GM23338 (cell line): ENCODE data around the gene PRPH2. TPM values are rescaled to one million over a fixed set of nuclear protein-coding genes. Genes with fewer than 3 reads are reported as not detected.
A peak's percentile ranks its signal among the peaks of the same experiment; 100 is the strongest.

Experiments used
- ATAC-seq: fragments of 200-7000 bp; cut with Tn5 transposase; 3 replicates; pipeline ENCODE4 v1.9.1; 2020
- DNase-seq: peaks from one replicate; pipeline ENCODE4 v3.0.0-alpha.2; 2015; ENCODE audit warnings: low spot score
- H2AFZ ChIP-seq: fragments of 200-600 bp; sonication (generic); 2 replicates; pipeline ENCODE4 v1.8.0; 2016; ENCODE audit warnings: antibody characterized with exemption, mild to moderate bottlenecking, moderate library complexity
- H3F3A ChIP-seq: fragments of 200-600 bp; sonication (generic); replicated peaks from 2 replicates; pipeline ENCODE4 v1.8.0; 2017; ENCODE audit warnings: antibody characterized with exemption, mixed run types, low read depth
- H3K27ac ChIP-seq: fragments of 200-600 bp; sonication (generic); 2 replicates; pipeline ENCODE4 v1.6.1; 2016; ENCODE audit warnings: low read depth
- H3K27me3 ChIP-seq: fragments of 200-600 bp; sonication (generic); 2 replicates; pipeline ENCODE4 v1.8.0; 2016; ENCODE audit warnings: mild to moderate bottlenecking, mixed run types, moderate library complexity; ENCODE audit not compliant: insufficient read depth
- H3K36me3 ChIP-seq: fragments of 200-600 bp; sonication (generic); 2 replicates; pipeline ENCODE4 v1.8.0; 2016; ENCODE audit warnings: mild to moderate bottlenecking; ENCODE audit not compliant: insufficient read depth
- H3K4me1 ChIP-seq: fragments of 200-600 bp; sonication (generic); 2 replicates; pipeline ENCODE4 v1.8.0; 2016; ENCODE audit warnings: mild to moderate bottlenecking, moderate library complexity; ENCODE audit not compliant: insufficient read depth
- H3K4me2 ChIP-seq: fragments of 200-600 bp; sonication (generic); 2 replicates; pipeline ENCODE4 v1.7.1; 2017; ENCODE audit warnings: mixed run types
- H3K4me3 ChIP-seq: fragments of 200-600 bp; sonication (generic); 2 replicates; pipeline ENCODE4 v1.6.1; 2016; ENCODE audit warnings: mixed run types
- H3K79me2 ChIP-seq: fragments of 200-600 bp; sonication (generic); replicated peaks from 2 replicates; pipeline ENCODE4 v1.8.0; 2017; ENCODE audit warnings: mild to moderate bottlenecking; ENCODE audit not compliant: insufficient read depth
- H3K9me2 ChIP-seq: fragments of 200-600 bp; sonication (generic); 2 replicates; pipeline ENCODE4 v1.8.0; 2017; ENCODE audit not compliant: insufficient read depth
- H4K20me1 ChIP-seq: fragments of 200-600 bp; sonication (generic); replicated peaks from 2 replicates; pipeline ENCODE4 v1.8.0; 2017; ENCODE audit warnings: mild to moderate bottlenecking; ENCODE audit not compliant: insufficient read depth
- H3K27ac Mint-ChIP-seq: 2 replicates; pipeline ENCODE4 v1.8.0; 2020; ENCODE audit warnings: inconsistent platforms, mild to moderate bottlenecking, moderate library complexity, mixed read lengths
- H3K27me3 Mint-ChIP-seq: 3 replicates; pipeline ENCODE4 v1.8.0; 2022; ENCODE audit warnings: low read depth, mild to moderate bottlenecking, moderate library complexity, mixed read lengths, inconsistent platforms; ENCODE audit not compliant: insufficient read depth, poor library complexity
- H3K36me3 Mint-ChIP-seq: 3 replicates; pipeline ENCODE4 v1.8.0; 2021; ENCODE audit warnings: low read depth, mild to moderate bottlenecking, inconsistent platforms, moderate library complexity, mixed read lengths
- H3K4me1 Mint-ChIP-seq: 3 replicates; pipeline ENCODE4 v1.8.0; 2020; ENCODE audit warnings: mild to moderate bottlenecking, inconsistent platforms, mixed read lengths
- H3K4me3 Mint-ChIP-seq: 3 replicates; pipeline ENCODE4 v1.8.0; 2021; ENCODE audit warnings: moderate library complexity, mild to moderate bottlenecking, inconsistent platforms, mixed read lengths
- H3K9me3 Mint-ChIP-seq: 3 replicates; pipeline ENCODE4 v1.8.0; 2020; ENCODE audit warnings: moderate library complexity, mild to moderate bottlenecking, inconsistent platforms, mixed read lengths
- CREB1 ChIP-seq: fragments of 250-450 bp; sonication (Bioruptor Pico); IDR thresholded peaks from 2 replicates; pipeline ENCODE4 v1.5.0; 2020; ENCODE audit warnings: low read depth, mild to moderate bottlenecking, moderate library complexity
- EZH2 ChIP-seq: fragments of 200-600 bp; sonication (generic); IDR thresholded peaks from one replicate; pipeline ENCODE4 v1.8.0; 2017; ENCODE audit warnings: antibody characterized with exemption, mild to moderate bottlenecking, low read depth; ENCODE audit not compliant: unreplicated experiment
- EZH2phosphoT487 ChIP-seq: fragments of 200-600 bp; sonication (generic); IDR thresholded peaks from one replicate; pipeline ENCODE4 v1.8.1; 2018; ENCODE audit warnings: antibody characterized with exemption; ENCODE audit not compliant: unreplicated experiment
- JUNB ChIP-seq: IDR thresholded peaks from one replicate; pipeline ENCODE4 v1.6.1; 2016; ENCODE audit warnings: antibody characterized with exemption; ENCODE audit not compliant: unreplicated experiment
- NANOG ChIP-seq: IDR thresholded peaks from 2 replicates; pipeline ENCODE4 v1.6.1; 2016; ENCODE audit warnings: antibody characterized with exemption, borderline replicate concordance
- POLR2AphosphoS5 ChIP-seq: IDR thresholded peaks from 2 replicates; pipeline ENCODE4 v1.6.1; 2016; ENCODE audit warnings: antibody characterized with exemption, low read depth
- STAT1 ChIP-seq: IDR thresholded peaks from one replicate; pipeline ENCODE4 v1.6.1; 2016; ENCODE audit warnings: antibody characterized with exemption; ENCODE audit not compliant: unreplicated experiment
- ZNF114 ChIP-seq: fragments of 250-450 bp; sonication (Bioruptor Pico); IDR thresholded peaks from 2 replicates; pipeline ENCODE4 v1.5.0; 2020; ENCODE audit warnings: mild to moderate bottlenecking, moderate library complexity
- ZNF331 ChIP-seq: fragments of 250-450 bp; sonication (Bioruptor Pico); IDR thresholded peaks from 2 replicates; pipeline ENCODE4 v1.5.0; 2020; ENCODE audit warnings: low read depth, mild to moderate bottlenecking, moderate library complexity
- polyA plus RNA-seq: library from polyadenylated mRNA; unstranded; fragments of >200 nt; fragmentation: Nextera tagmentation; extraction: Ambion mirVana; gene quantifications from 2 replicates; pipeline ENCODE4 v1.2.1, GENCODE V29; 2016
- total RNA-seq: library from RNA; depleted of rRNA; stranded (reverse); fragments of >200 nt; shearing (Covaris generic); gene quantifications from 2 replicates; pipeline ENCODE4 v1.2.3, GENCODE V29; 2014
- TF ChIP-seq, protein P1 (sequence below): IDR thresholded peaks from one replicate; pipeline ENCODE4 v1.6.1; 2018; ENCODE audit warnings: antibody characterized with exemption; ENCODE audit not compliant: unreplicated experiment
- TF ChIP-seq, protein P2 (sequence below): IDR thresholded peaks from 2 replicates; pipeline ENCODE4 v1.6.1; 2016; ENCODE audit warnings: antibody characterized with exemption
- TF ChIP-seq, protein P3 (sequence below): fragments of 250-450 bp; sonication (Bioruptor Pico); IDR thresholded peaks from 2 replicates; pipeline ENCODE4 v1.5.0; 2020; ENCODE audit warnings: mild to moderate bottlenecking, moderate library complexity
- TF ChIP-seq, protein P4 (sequence below), 2 experiments: fragments of 200-600 bp in 1 of 2; sonication (generic) in 1 of 2; conservative IDR thresholded peaks; 2 replicates each; pipeline versions ENCODE4 v1.5.1 to v1.6.1; 2016 to 2017; ENCODE audit warnings: antibody characterized with exemption in 2 of 2, low read depth in 2 of 2, mild to moderate bottlenecking in 2 of 2, moderate library complexity in 1 of 2

Gene PRPH2
- total and polyA plus RNA-seq, 2 experiments from 2014 or later: 0.50 to 0.52 TPM

DNA sequence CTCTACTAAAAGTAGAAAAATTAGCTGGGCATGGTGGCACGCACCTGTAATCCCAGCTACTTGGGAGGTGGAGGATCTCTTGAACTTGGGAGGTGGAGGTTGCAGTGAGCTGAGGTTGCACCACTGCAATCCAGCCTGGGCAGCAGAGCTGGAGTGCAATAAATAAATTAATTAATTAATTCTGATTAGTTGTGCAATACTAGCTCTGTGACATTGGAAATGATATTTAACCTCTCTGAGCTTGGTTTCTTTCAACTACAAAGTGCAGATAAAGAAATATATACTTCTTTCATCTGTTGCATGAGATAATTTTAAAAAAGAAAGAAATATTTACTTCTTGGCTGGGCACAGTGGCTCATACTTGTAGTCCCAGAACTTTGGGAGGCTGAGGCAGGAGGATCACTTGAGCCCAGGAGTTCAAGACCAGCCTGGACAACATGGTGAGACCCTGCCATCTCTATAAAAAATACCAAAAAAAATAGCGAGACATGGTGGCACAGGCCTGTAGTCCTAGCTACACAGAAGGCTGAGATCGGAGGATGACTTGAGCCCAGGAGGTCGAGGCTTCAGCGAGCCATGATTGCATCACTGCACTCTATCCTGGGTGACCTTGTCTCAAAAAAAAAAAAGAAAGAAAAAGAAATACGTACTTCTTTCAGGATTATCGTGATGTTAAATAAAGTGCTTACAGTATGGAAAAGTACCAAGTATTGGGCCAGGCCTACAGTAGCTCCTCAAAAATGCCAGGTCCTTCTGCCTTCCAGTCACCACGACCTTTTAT, 39.1 kb upstream of the PRPH2 start:
- Mint-ChIP-seq H3K4me1 (peaks cover 40% of the 10 kb centered on the region), H3K36me3 (peaks cover 9% of the 10 kb centered on the region), H3K27ac (no peak overlapping the region), H3K27me3 (peaks cover 1% of the 10 kb centered on the region), H3K9me3 (no peaks in the 10 kb centered on the region), H3K4me3 (no peak overlapping the region)
- H3K27ac ChIP-seq: peak overlapping the region; percentile 43; the same call in 1 of the 2 replicates
- ATAC-seq: no peak
- no peaks in the 10 kb centered on the region for H3K9me2 ChIP-seq
- H3K27me3 ChIP-seq: no peaks in the 10 kb centered on the region
- peaks cover 4% of the 10 kb centered on the region; the same call in 1 of the 2 replicates for H3F3A ChIP-seq
- 0 out of 2 replicates have a peak, but pooled peaks cover 11% of the 10 kb centered on the region for H3K79me2 ChIP-seq
- H3K4me2 ChIP-seq: peak overlapping the region; percentile 34; the same call in 1 of the 2 replicates
- peaks cover 38% of the 10 kb centered on the region for H3K4me1 ChIP-seq
- H2AFZ ChIP-seq: no peak overlapping the region
- no peaks in the 10 kb centered on the region for H4K20me1 ChIP-seq
- H3K4me3 ChIP-seq: 0 out of 2 replicates have a peak overlapping the region, but pooled peaks have one; percentile 4
- DNase-seq: no peak
- TF ChIP-seq EZH2 (no peak), ZNF331 (no peak), ZNF114 (no peak), EZH2phosphoT487 (no peak), NANOG (no peak), STAT1 (no peak), JUNB (no peak), POLR2AphosphoS5 (no peak), CREB1 (no peak)
- TF ChIP-seq, protein P1, sequence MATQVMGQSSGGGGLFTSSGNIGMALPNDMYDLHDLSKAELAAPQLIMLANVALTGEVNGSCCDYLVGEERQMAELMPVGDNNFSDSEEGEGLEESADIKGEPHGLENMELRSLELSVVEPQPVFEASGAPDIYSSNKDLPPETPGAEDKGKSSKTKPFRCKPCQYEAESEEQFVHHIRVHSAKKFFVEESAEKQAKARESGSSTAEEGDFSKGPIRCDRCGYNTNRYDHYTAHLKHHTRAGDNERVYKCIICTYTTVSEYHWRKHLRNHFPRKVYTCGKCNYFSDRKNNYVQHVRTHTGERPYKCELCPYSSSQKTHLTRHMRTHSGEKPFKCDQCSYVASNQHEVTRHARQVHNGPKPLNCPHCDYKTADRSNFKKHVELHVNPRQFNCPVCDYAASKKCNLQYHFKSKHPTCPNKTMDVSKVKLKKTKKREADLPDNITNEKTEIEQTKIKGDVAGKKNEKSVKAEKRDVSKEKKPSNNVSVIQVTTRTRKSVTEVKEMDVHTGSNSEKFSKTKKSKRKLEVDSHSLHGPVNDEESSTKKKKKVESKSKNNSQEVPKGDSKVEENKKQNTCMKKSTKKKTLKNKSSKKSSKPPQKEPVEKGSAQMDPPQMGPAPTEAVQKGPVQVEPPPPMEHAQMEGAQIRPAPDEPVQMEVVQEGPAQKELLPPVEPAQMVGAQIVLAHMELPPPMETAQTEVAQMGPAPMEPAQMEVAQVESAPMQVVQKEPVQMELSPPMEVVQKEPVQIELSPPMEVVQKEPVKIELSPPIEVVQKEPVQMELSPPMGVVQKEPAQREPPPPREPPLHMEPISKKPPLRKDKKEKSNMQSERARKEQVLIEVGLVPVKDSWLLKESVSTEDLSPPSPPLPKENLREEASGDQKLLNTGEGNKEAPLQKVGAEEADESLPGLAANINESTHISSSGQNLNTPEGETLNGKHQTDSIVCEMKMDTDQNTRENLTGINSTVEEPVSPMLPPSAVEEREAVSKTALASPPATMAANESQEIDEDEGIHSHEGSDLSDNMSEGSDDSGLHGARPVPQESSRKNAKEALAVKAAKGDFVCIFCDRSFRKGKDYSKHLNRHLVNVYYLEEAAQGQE: no peak
- TF ChIP-seq, protein P2, sequence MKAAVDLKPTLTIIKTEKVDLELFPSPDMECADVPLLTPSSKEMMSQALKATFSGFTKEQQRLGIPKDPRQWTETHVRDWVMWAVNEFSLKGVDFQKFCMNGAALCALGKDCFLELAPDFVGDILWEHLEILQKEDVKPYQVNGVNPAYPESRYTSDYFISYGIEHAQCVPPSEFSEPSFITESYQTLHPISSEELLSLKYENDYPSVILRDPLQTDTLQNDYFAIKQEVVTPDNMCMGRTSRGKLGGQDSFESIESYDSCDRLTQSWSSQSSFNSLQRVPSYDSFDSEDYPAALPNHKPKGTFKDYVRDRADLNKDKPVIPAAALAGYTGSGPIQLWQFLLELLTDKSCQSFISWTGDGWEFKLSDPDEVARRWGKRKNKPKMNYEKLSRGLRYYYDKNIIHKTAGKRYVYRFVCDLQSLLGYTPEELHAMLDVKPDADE: no peak
- TF ChIP-seq, protein P3, sequence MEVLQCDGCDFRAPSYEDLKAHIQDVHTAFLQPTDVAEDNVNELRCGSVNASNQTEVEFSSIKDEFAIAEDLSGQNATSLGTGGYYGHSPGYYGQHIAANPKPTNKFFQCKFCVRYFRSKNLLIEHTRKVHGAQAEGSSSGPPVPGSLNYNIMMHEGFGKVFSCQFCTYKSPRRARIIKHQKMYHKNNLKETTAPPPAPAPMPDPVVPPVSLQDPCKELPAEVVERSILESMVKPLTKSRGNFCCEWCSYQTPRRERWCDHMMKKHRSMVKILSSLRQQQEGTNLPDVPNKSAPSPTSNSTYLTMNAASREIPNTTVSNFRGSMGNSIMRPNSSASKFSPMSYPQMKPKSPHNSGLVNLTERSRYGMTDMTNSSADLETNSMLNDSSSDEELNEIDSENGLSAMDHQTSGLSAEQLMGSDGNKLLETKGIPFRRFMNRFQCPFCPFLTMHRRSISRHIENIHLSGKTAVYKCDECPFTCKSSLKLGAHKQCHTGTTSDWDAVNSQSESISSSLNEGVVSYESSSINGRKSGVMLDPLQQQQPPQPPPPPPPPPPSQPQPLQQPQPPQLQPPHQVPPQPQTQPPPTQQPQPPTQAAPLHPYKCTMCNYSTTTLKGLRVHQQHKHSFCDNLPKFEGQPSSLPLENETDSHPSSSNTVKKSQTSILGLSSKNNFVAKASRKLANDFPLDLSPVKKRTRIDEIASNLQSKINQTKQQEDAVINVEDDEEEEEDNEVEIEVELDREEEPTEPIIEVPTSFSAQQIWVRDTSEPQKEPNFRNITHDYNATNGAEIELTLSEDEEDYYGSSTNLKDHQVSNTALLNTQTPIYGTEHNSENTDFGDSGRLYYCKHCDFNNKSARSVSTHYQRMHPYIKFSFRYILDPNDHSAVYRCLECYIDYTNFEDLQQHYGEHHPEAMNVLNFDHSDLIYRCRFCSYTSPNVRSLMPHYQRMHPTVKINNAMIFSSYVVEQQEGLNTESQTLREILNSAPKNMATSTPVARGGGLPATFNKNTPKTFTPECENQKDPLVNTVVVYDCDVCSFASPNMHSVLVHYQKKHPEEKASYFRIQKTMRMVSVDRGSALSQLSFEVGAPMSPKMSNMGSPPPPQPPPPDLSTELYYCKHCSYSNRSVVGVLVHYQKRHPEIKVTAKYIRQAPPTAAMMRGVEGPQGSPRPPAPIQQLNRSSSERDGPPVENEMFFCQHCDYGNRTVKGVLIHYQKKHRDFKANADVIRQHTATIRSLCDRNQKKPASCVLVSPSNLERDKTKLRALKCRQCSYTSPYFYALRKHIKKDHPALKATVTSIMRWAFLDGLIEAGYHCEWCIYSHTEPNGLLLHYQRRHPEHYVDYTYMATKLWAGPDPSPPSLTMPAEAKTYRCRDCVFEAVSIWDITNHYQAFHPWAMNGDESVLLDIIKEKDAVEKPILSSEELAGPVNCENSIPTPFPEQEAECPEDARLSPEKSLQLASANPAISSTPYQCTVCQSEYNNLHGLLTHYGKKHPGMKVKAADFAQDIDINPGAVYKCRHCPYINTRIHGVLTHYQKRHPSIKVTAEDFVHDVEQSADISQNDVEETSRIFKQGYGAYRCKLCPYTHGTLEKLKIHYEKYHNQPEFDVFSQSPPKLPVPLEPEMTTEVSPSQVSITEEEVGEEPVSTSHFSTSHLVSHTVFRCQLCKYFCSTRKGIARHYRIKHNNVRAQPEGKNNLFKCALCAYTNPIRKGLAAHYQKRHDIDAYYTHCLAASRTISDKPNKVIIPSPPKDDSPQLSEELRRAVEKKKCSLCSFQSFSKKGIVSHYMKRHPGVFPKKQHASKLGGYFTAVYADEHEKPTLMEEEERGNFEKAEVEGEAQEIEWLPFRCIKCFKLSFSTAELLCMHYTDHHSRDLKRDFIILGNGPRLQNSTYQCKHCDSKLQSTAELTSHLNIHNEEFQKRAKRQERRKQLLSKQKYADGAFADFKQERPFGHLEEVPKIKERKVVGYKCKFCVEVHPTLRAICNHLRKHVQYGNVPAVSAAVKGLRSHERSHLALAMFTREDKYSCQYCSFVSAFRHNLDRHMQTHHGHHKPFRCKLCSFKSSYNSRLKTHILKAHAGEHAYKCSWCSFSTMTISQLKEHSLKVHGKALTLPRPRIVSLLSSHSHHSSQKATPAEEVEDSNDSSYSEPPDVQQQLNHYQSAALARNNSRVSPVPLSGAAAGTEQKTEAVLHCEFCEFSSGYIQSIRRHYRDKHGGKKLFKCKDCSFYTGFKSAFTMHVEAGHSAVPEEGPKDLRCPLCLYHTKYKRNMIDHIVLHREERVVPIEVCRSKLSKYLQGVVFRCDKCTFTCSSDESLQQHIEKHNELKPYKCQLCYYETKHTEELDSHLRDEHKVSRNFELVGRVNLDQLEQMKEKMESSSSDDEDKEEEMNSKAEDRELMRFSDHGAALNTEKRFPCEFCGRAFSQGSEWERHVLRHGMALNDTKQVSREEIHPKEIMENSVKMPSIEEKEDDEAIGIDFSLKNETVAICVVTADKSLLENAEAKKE (CRISPR knock-in tag): no peak
- TF ChIP-seq, protein P4, sequence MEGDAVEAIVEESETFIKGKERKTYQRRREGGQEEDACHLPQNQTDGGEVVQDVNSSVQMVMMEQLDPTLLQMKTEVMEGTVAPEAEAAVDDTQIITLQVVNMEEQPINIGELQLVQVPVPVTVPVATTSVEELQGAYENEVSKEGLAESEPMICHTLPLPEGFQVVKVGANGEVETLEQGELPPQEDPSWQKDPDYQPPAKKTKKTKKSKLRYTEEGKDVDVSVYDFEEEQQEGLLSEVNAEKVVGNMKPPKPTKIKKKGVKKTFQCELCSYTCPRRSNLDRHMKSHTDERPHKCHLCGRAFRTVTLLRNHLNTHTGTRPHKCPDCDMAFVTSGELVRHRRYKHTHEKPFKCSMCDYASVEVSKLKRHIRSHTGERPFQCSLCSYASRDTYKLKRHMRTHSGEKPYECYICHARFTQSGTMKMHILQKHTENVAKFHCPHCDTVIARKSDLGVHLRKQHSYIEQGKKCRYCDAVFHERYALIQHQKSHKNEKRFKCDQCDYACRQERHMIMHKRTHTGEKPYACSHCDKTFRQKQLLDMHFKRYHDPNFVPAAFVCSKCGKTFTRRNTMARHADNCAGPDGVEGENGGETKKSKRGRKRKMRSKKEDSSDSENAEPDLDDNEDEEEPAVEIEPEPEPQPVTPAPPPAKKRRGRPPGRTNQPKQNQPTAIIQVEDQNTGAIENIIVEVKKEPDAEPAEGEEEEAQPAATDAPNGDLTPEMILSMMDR (conservative IDR thresholded peaks at IDR 0.05; ENCODE audit: low read depth in 2 of 2): no peak
- no peaks in the 10 kb centered on the region for H3K36me3 ChIP-seq
